ENCODE data around the gene TNNT2. TPM values are rescaled to one million over a fixed set of nuclear protein-coding genes. Genes with fewer than 3 reads are reported as not detected.

The TNNT2 gene
- total RNA-seq, 1 donor from 2014 or later = 8,708 TPM

DNA sequence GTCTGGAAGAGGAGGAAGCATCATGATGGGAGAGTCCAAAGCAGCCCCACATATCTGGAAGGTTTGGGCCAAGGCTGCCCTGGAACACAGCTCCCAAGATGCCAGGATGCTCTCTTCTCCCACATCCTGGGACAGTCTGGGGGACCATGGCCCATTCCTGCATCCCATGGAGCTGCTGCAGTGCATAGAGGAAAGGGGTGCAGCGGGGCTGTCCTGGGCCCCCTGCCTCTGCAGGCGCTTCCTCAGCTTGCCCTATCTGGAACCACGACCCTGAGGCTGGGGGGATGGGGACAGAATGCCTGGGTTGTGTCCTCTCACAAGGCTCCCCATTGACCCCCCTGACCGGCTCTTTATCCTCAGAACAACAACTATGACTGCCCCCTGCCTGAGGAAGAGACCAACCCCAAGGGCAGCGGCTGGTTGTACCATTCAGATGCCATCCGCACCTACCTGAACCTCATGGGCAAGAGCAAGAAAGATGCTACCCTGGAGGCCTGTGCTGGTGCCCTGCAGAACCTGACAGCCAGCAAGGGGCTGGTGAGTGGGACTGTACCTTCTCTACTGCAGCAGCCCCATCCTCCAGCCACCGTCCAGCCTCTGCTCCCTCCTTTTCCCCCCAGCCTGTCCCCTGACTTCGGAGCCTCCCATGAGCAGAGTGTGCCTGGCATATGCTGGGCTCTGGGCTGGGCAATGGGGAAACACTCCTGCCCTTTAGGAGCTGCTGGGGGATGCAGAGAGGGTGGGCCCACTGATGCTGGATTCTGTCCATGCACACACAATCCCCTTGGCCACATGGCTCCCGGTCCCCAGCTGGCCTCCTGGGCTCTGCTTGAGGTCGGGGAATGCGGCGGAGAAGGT lies 54.6 kb downstream of the TNNT2 start:
- no peaks in the 10 kb centered on the region for H3K4me1 ChIP-seq
- H3K36me3 ChIP-seq = no peaks in the 10 kb centered on the region
- intact Hi-C loops (cut with micrococcal nuclease) = no loop called here
- no peak overlapping the region for H3K27ac ChIP-seq (replicated peaks)
- TF ChIP-seq, protein P1, sequence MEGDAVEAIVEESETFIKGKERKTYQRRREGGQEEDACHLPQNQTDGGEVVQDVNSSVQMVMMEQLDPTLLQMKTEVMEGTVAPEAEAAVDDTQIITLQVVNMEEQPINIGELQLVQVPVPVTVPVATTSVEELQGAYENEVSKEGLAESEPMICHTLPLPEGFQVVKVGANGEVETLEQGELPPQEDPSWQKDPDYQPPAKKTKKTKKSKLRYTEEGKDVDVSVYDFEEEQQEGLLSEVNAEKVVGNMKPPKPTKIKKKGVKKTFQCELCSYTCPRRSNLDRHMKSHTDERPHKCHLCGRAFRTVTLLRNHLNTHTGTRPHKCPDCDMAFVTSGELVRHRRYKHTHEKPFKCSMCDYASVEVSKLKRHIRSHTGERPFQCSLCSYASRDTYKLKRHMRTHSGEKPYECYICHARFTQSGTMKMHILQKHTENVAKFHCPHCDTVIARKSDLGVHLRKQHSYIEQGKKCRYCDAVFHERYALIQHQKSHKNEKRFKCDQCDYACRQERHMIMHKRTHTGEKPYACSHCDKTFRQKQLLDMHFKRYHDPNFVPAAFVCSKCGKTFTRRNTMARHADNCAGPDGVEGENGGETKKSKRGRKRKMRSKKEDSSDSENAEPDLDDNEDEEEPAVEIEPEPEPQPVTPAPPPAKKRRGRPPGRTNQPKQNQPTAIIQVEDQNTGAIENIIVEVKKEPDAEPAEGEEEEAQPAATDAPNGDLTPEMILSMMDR (IDR thresholded peaks at IDR 0.05; ENCODE audit: borderline replicate concordance) = no peak
- H3K27me3 ChIP-seq (ENCODE audit: low read depth) = no peaks in the 10 kb centered on the region
- H3K4me3 ChIP-seq = no peak overlapping the region
- H3K9me3 ChIP-seq (replicated peaks) = no peaks in the 10 kb centered on the region
- DNase-seq = no peak

DNA sequence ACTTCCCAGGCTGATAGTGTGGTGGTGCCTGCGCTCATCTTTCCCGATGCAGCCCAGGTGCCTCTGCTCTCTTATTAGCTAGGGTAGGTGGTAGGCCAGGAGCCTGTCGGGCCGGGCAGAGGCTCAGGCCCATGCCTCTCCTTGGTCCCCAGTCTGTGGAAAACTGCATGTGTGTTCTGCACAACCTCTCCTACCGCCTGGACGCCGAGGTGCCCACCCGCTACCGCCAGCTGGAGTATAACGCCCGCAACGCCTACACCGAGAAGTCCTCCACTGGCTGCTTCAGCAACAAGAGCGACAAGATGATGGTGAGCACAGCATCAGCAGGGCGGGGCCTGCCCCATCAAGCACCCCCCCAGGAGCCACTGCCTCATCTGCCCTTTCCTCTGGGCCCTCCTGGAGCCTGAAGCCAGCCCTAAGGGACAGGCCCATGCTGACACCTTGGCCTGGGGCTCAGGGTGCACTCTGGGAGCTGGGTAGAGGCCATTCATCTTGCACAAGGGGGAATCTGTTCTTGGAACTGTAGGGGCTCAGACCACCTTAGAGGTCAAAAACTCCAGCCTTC lies 55.6 kb downstream of the TNNT2 start:
- intact Hi-C loops (cut with micrococcal nuclease) = no loop called here
- Histone ChIP-seq H3K4me1 (no peaks in the 10 kb centered on the region), H3K4me3 (no peak overlapping the region), H3K36me3 (no peaks in the 10 kb centered on the region), H3K27ac (replicated peaks) (no peak overlapping the region), H3K9me3 (replicated peaks) (no peaks in the 10 kb centered on the region), H3K27me3 (ENCODE audit: low read depth) (no peaks in the 10 kb centered on the region)
- TF ChIP-seq, protein P1 (IDR thresholded peaks at IDR 0.05; ENCODE audit: borderline replicate concordance) = no peak
- no peak for DNase-seq

DNA sequence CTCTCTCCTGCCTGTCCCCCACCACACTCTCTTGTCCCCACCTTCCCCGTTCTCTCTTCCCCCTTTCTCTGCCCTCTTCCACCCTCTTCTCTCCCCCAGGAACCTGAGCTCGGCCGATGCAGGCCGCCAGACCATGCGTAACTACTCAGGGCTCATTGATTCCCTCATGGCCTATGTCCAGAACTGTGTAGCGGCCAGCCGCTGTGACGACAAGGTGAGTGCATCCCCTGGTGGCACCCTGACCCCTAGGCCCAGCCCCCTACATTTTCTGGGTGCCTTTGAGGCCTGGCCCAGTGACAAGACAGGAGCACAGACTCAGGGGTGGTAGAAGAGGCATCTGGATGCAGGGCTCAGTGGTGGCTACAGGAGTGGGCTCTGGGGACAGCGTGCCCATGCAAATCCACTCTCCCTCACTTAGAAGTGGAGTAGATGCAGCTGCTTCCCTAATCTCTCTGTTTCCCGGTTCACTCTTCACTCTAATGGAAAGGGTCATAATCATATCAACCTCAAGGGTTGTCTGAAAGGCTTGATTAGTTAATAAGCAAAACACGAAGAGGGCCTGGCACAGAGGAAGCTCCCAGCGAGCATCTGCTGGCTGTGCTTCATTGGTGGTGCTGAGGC lies 57.2 kb downstream of the TNNT2 start:
- TF ChIP-seq, protein P1 (IDR thresholded peaks at IDR 0.05; ENCODE audit: borderline replicate concordance) = no peak
- Histone ChIP-seq H3K4me1 (no peaks in the 10 kb centered on the region), H3K27me3 (ENCODE audit: low read depth) (peaks cover under 1% of the 10 kb centered on the region), H3K36me3 (no peaks in the 10 kb centered on the region), H3K4me3 (no peak overlapping the region), H3K9me3 (replicated peaks) (no peaks in the 10 kb centered on the region), H3K27ac (replicated peaks) (no peak overlapping the region)
- intact Hi-C loops (cut with micrococcal nuclease) = no loop called here
- no peak for DNase-seq

DNA sequence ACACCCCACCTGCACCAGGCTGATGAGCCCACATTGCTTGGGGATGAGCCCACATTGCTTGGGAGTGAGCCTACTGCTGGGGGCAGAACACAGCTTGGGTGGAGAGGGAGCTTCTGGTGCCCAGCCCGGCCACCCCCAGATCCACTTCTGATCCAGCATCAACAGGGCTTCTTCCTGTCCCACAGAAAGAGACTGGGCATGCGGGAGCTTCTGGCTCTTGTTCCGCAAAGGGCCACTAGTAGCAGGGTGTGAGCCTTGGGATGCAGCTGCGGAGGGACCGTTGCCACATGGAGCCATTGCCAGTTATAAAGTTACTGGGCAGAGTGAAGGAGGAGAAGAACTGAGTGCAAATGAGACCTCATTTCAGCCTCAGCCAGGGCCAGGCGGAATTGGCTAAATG lies 57.8 kb downstream of the TNNT2 start:
- H3K9me3 ChIP-seq (replicated peaks) = no peaks in the 10 kb centered on the region
- DNase-seq = no peak
- H3K36me3 ChIP-seq = no peaks in the 10 kb centered on the region
- no peaks in the 10 kb centered on the region for H3K4me1 ChIP-seq
- no peak overlapping the region for H3K27ac ChIP-seq (replicated peaks)
- TF ChIP-seq, protein P1 (IDR thresholded peaks at IDR 0.05; ENCODE audit: borderline replicate concordance) = no peak
- intact Hi-C loops (cut with micrococcal nuclease) = no loop called here
- H3K27me3 ChIP-seq (ENCODE audit: low read depth) = peaks cover 7% of the 10 kb centered on the region
- no peak overlapping the region for H3K4me3 ChIP-seq

DNA sequence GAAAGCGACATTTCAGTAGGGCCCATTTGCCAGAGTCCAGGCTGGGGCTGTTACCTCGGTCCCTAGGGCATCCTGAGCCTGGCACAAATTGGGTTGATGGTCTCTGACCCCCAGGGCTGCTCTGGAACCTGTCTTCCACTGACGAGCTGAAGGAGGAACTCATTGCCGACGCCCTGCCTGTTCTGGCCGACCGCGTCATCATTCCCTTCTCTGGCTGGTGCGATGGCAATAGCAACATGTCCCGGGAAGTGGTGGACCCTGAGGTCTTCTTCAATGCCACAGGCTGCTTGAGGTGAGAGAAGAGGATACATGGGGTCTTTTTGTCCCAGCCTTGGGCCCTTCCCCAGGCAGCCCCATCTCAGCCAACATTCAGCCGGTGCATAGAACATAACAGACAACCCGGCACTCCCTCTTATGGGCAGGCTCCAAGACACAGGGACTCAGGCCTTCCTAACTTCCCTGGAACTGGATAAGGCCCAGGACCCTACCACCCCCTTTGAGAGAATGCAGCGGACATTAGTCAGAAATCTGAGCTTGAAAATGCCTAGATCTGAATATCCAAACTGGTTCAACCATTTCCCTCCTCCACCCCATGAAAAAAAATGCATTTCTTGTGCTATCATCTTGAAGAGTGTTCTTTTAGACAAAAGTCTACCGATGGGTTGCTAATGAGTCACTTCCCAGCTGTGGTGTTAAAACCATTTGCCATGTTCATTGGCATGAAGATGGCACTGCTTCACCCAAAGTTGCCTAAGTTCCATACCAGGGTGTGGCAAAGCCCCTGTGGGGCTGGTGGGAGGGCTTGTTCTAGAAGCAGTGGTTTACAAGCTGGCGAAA lies 58.8 kb downstream of the TNNT2 start:
- Histone ChIP-seq H3K4me1 (no peaks in the 10 kb centered on the region), H3K4me3 (no peak overlapping the region), H3K27me3 (ENCODE audit: low read depth) (peaks cover 11% of the 10 kb centered on the region), H3K27ac (replicated peaks) (no peak overlapping the region), H3K9me3 (replicated peaks) (no peaks in the 10 kb centered on the region), H3K36me3 (no peaks in the 10 kb centered on the region)
- intact Hi-C loops (cut with micrococcal nuclease) = no loop called here
- TF ChIP-seq, protein P1 (IDR thresholded peaks at IDR 0.05; ENCODE audit: borderline replicate concordance) = no peak
- DNase-seq = no peak

Data from left ventricle myocardium inferior (tissue), 1 donor.